Measurements from ENCODE around the gene PAWR. TPM values are rescaled to one million over a fixed set of nuclear protein-coding genes. Genes with fewer than 3 reads are reported as not detected.
"Not testable (repeated sequence)": the region's sequence is repeated elsewhere in the genome, so short reads cannot be mapped to it uniquely, and the experiment has no call there.

PAWR gene
- total RNA-seq, 1 donor from 2014 or later = 204 TPM

GRCh38 chr12:79648881-79649280, 41.9 kb downstream of the PAWR start:
- Mint-ChIP-seq H3K4me1 (ENCODE audit: low read depth, unreplicated experiment) (peaks cover 7% of the 10 kb centered on the region), H3K36me3 (ENCODE audit: low read depth, unreplicated experiment) (peaks cover 12% of the 10 kb centered on the region), H3K27me3 (ENCODE audit: low read depth, unreplicated experiment) (no peaks in the 10 kb centered on the region), H3K9me3 (ENCODE audit: unreplicated experiment) (peaks cover 4% of the 10 kb centered on the region), H3K27ac (ENCODE audit: unreplicated experiment) (no peak overlapping the region), H3K4me3 (ENCODE audit: unreplicated experiment) (no peak overlapping the region)
- DNase-seq (ENCODE audit: low read depth) (no peak), FAIRE-seq (no peak)
- H3K27me3 ChIP-seq (ENCODE audit: insufficient read depth, low read length) = no peaks in the 10 kb centered on the region
- TF ChIP-seq CTCF (IDR thresholded peaks at IDR 0.05; ENCODE audit: insufficient read depth, low read depth, low read length) (no peak), EZH2 (IDR thresholded peaks at IDR 0.05; ENCODE audit: insufficient read depth, low read length) (no peak)
- H3K9me3 ChIP-seq (ENCODE audit: insufficient read depth, low read depth, low read length) = no peaks in the 10 kb centered on the region
- no peak overlapping the region for H3K4me2 ChIP-seq (ENCODE audit: low read length)
- no peak overlapping the region for H3K4me3 ChIP-seq (ENCODE audit: insufficient read depth, low read depth, low read length)
- peaks cover 3% of the 10 kb centered on the region for H3K36me3 ChIP-seq (ENCODE audit: insufficient read depth, low read length)
- H2AFZ ChIP-seq (ENCODE audit: low read depth, low read length) = no peak overlapping the region
- H3K9ac ChIP-seq (ENCODE audit: low read length) = no peak overlapping the region
- peaks cover 99% of the 10 kb centered on the region for H3K79me2 ChIP-seq (ENCODE audit: insufficient read depth, low read length)
- no peak overlapping the region for H3K27ac ChIP-seq (ENCODE audit: low read depth, low read length)
- H4K20me1 ChIP-seq (ENCODE audit: insufficient read depth, low read length) = peaks cover 66% of the 10 kb centered on the region
- H3K4me1 ChIP-seq (ENCODE audit: insufficient read depth, low read length) = no peaks in the 10 kb centered on the region

- H3K4me2 ChIP-seq (ENCODE audit: low read length); DNase-seq (ENCODE audit: low read depth); FAIRE-seq; H3K27me3 ChIP-seq (ENCODE audit: insufficient read depth, low read length); H3K27ac ChIP-seq (ENCODE audit: low read depth, low read length); H3K36me3 ChIP-seq (ENCODE audit: insufficient read depth, low read length); H3K4me1 Mint-ChIP-seq (ENCODE audit: low read depth, unreplicated experiment); H3K9ac ChIP-seq (ENCODE audit: low read length); H3K27me3 Mint-ChIP-seq (ENCODE audit: low read depth, unreplicated experiment); H2AFZ ChIP-seq (ENCODE audit: low read depth, low read length); H3K9me3 Mint-ChIP-seq (ENCODE audit: unreplicated experiment); H3K27ac Mint-ChIP-seq (ENCODE audit: unreplicated experiment); H3K4me3 ChIP-seq (ENCODE audit: insufficient read depth, low read depth, low read length); H3K4me1 ChIP-seq (ENCODE audit: insufficient read depth, low read length); H3K4me3 Mint-ChIP-seq (ENCODE audit: unreplicated experiment); H3K9me3 ChIP-seq (ENCODE audit: insufficient read depth, low read depth, low read length): not testable (repeated sequence)
- H3K36me3 Mint-ChIP-seq (ENCODE audit: low read depth, unreplicated experiment) = peaks cover 11% of the 10 kb centered on the region
- H4K20me1 ChIP-seq (ENCODE audit: insufficient read depth, low read length) = peaks cover 76% of the 10 kb centered on the region
- peaks cover 99% of the 10 kb centered on the region for H3K79me2 ChIP-seq (ENCODE audit: insufficient read depth, low read length)
These were observed 43.9 kb downstream of the PAWR start for GRCh38 chr12:79646843-79647242.

- Histone ChIP-seq H3K4me2 (ENCODE audit: low read length) (no peak overlapping the region), H3K4me1 (ENCODE audit: insufficient read depth, low read length) (peaks cover 3% of the 10 kb centered on the region), H3K27ac (ENCODE audit: low read depth, low read length) (no peak overlapping the region), H3K9me3 (ENCODE audit: insufficient read depth, low read depth, low read length) (no peaks in the 10 kb centered on the region), H3K9ac (ENCODE audit: low read length) (no peak overlapping the region), H2AFZ (ENCODE audit: low read depth, low read length) (no peak overlapping the region), H3K27me3 (ENCODE audit: insufficient read depth, low read length) (no peaks in the 10 kb centered on the region), H4K20me1 (ENCODE audit: insufficient read depth, low read length) (peaks cover 65% of the 10 kb centered on the region), H3K4me3 (ENCODE audit: insufficient read depth, low read depth, low read length) (no peak overlapping the region), H3K36me3 (ENCODE audit: insufficient read depth, low read length) (peaks cover 3% of the 10 kb centered on the region), H3K79me2 (ENCODE audit: insufficient read depth, low read length) (peaks cover 99% of the 10 kb centered on the region)
- Mint-ChIP-seq H3K27ac (ENCODE audit: unreplicated experiment) (no peak overlapping the region), H3K9me3 (ENCODE audit: unreplicated experiment) (peaks cover 4% of the 10 kb centered on the region), H3K4me1 (ENCODE audit: low read depth, unreplicated experiment) (peaks cover 7% of the 10 kb centered on the region), H3K4me3 (ENCODE audit: unreplicated experiment) (no peak overlapping the region), H3K27me3 (ENCODE audit: low read depth, unreplicated experiment) (no peaks in the 10 kb centered on the region), H3K36me3 (ENCODE audit: low read depth, unreplicated experiment) (peaks cover 10% of the 10 kb centered on the region)
- DNase-seq (ENCODE audit: low read depth) (no peak), FAIRE-seq (no peak)
- no peak for TF ChIP-seq EZH2 (IDR thresholded peaks at IDR 0.05; ENCODE audit: insufficient read depth, low read length)
- TF ChIP-seq CTCF (IDR thresholded peaks at IDR 0.05; ENCODE audit: insufficient read depth, low read depth, low read length) = no peak
These were observed 45.5 kb downstream of the PAWR start for GRCh38 chr12:79645235-79645630.
